ENCODE measurements around the gene SLC2A13.

DNA sequence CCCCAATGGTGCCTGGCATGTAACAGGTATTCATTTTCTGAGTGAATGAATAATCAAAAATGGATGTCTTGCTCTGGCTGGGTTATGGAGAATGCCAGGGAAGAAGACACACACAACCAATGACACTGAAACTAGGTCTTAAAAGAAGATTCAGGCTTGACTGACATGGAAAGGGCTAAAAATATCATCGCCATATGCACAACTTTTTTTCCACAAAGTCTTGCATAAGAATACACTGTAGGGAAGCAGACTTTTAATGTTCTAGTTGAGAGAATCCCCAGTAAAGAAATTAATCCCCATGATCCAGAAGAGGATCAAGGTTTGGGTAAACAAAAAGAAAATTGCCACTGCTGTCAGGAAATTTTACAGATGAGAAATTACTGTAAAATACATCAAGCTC is 116.4 kb downstream of the SLC2A13 start:
- TF ChIP-seq, protein P1, sequence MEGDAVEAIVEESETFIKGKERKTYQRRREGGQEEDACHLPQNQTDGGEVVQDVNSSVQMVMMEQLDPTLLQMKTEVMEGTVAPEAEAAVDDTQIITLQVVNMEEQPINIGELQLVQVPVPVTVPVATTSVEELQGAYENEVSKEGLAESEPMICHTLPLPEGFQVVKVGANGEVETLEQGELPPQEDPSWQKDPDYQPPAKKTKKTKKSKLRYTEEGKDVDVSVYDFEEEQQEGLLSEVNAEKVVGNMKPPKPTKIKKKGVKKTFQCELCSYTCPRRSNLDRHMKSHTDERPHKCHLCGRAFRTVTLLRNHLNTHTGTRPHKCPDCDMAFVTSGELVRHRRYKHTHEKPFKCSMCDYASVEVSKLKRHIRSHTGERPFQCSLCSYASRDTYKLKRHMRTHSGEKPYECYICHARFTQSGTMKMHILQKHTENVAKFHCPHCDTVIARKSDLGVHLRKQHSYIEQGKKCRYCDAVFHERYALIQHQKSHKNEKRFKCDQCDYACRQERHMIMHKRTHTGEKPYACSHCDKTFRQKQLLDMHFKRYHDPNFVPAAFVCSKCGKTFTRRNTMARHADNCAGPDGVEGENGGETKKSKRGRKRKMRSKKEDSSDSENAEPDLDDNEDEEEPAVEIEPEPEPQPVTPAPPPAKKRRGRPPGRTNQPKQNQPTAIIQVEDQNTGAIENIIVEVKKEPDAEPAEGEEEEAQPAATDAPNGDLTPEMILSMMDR (conservative IDR thresholded peaks at IDR 0.05 in 1 of 2, IDR thresholded peaks at IDR 0.05 in 1 of 2; ENCODE audit: low read depth in 1 of 2, low read length in 2 of 2), result no peak
- TF ChIP-seq EZH2 (IDR thresholded peaks at IDR 0.05; ENCODE audit: low read length, missing control alignments), result no peak
